ENCODE results near the gene ANKRD33.

ANKRD33 gene

DNA sequence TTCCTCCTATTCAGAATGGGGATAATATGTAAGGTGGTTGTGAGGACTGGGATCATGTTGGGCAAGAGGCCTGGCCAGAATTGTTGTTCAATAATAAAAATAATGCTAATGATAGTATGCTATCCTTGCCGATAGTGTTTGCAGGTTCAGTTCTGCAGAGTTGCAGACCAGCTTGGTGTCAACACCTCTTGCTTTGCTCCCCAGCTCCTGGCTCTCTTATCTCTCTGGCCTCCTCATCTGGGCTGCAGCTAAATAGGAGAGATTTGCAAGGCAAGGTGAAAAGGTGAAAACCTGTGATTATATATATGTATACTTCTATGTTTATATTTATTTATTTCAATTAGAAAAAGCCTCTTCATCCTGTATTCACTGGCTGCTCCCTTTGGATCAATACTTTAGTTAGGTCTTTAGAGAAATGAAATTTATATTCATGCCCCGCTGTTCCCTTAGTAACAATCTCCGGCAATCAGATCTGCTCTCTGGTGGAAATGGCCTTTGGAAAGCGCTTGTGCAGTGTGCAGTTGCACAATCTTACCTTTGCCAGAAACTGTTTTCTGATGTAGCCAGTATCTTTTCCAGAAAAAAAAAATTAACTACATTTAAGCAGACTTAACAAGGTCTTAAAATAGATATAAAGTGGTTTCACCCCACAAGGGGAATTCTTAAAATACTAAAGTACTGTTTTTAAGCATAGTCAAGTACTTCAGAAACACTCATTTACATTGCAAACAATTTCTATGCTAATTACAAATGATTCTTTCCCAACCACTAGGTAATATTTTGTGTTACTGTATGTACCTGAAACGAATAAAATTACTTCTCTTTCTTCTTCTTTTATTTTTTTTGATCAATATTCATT, 44.5 kb downstream of the ANKRD33 start:
- no peak for DNase-seq (ENCODE audit: low spot score)
- TF ChIP-seq, protein P1, sequence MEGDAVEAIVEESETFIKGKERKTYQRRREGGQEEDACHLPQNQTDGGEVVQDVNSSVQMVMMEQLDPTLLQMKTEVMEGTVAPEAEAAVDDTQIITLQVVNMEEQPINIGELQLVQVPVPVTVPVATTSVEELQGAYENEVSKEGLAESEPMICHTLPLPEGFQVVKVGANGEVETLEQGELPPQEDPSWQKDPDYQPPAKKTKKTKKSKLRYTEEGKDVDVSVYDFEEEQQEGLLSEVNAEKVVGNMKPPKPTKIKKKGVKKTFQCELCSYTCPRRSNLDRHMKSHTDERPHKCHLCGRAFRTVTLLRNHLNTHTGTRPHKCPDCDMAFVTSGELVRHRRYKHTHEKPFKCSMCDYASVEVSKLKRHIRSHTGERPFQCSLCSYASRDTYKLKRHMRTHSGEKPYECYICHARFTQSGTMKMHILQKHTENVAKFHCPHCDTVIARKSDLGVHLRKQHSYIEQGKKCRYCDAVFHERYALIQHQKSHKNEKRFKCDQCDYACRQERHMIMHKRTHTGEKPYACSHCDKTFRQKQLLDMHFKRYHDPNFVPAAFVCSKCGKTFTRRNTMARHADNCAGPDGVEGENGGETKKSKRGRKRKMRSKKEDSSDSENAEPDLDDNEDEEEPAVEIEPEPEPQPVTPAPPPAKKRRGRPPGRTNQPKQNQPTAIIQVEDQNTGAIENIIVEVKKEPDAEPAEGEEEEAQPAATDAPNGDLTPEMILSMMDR (IDR thresholded peaks at IDR 0.05; ENCODE audit: extremely low read depth, missing control alignments) = no peak

DNA sequence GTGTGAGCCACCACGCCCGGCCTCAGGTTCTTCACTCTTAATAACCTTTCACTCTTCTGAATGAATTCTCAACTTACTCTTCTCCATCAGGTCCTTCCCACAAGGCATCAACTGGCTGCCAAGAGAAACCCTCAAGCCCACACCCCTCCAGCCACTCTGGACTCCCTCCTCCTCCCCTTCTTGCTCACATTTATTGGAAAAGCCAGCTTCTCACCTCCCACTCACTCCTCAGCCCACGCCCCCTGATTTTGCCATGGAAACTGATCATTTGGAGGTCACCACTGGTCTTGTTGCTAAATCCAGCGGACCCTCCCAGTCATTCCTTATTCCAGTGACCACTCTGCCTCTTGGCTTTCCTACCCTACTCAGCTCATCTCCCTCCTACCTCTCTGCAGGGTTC, 46.2 kb downstream of the ANKRD33 start:
- no peak for DNase-seq (ENCODE audit: low spot score)
- TF ChIP-seq, protein P1 (IDR thresholded peaks at IDR 0.05; ENCODE audit: extremely low read depth, missing control alignments) = no peak

DNA sequence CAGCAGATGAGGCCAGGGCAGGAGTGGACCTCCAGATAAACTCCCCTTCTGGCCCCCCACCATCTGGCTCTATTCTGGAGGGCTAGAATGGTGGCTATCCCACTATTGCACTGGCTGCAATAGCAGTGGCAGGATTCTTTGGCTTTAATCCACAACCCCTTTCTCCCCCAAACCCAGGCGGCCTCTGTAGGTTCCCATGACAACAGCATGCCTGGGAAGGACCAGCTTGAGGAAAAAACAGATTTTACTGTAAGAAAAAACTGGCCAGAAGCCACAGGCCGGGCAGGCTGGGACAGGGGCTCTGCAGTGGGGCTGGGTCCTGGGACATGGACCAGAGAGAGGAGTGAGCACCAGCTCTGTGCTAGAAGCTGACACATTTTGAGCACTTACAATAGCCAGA, 50.0 kb downstream of the ANKRD33 start:
- DNase-seq (ENCODE audit: low spot score) = no peak
- TF ChIP-seq, protein P1 (IDR thresholded peaks at IDR 0.05; ENCODE audit: extremely low read depth, missing control alignments) = no peak

DNA sequence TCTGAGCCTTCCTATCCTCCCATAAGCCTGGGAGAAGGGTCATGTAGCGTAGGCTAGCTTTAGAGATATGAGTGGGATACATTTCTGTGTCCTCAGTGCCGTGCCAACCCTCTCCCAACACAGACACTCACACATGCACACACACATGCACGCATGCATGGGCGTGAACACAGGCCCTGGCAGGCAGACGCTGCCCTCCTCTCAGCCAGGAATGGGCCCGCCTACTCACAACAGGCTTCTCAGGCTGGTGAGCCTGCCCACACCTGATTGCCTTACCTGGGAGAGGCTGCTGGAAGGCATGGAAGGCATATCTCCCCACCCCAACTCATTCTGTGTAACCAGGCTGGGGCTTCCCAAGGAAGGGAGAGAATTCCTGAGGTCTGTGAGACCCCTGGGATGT, 50.8 kb downstream of the ANKRD33 start:
- DNase-seq (ENCODE audit: low spot score) = no peak
- TF ChIP-seq, protein P1 (IDR thresholded peaks at IDR 0.05; ENCODE audit: extremely low read depth, missing control alignments) = no peak

DNA sequence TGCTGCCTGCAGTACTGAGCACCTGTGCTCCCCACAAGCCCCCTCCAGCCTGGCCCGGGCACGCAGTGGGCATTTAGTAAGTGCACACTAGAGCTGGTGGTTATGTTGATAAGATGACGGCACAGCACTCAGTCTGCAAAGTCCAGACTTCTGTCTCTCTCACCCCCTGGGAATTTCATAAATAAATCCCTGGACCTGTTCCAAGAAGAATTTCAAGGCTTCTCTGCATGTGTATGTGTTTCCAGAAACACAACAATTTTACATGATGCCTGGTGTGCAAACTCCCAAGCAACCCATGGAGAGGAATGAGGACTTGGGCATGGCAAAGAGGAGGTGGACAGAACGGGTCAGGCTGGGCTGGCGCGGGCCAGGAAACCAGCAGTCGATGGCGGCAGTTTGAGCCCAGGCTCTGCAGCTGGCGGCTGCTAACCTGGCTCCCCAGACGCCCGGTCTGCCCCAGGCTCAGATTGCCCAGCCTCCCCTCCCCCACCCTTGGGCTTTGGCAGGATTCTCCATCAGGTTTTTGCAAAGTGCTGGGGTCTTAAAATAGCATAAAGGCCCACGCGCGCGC, 53.2 kb downstream of the ANKRD33 start:
- DNase-seq (ENCODE audit: low spot score) = no peak
- TF ChIP-seq, protein P1 (IDR thresholded peaks at IDR 0.05; ENCODE audit: extremely low read depth, missing control alignments) = no peak

All from GM20000 (cell line).